NCI-H2196 treated with DMSO at 0.1 percent for 48 hours (cell line): Measurements from ENCODE around the gene ARHGAP10.
"Not testable (repeated sequence)": the region's sequence is repeated elsewhere in the genome, so short reads cannot be mapped to it uniquely, and the experiment has no call there.

Source experiments
- DNase-seq: peaks from one replicate; lab custom pipeline; 2025; ENCODE audit not compliant: unreplicated experiment; lab: John Stamatoyannopoulos, UW

The ARHGAP10 gene

GRCh38 chr4:147791865-147792264 is 60.0 kb downstream of the ARHGAP10 start:
- DNase-seq, result no peak

- no peak for DNase-seq
Observed at GRCh38 chr4:147793569-147794313, 61.9 kb downstream of the ARHGAP10 start.

- no peak for DNase-seq
Observed at GRCh38 chr4:147794314-147794680, 62.4 kb downstream of the ARHGAP10 start.

- no peak for DNase-seq
Observed at GRCh38 chr4:147794787-147795413, 63.0 kb downstream of the ARHGAP10 start.

GRCh38 chr4:147799057-147799456 is 67.2 kb downstream of the ARHGAP10 start:
- not testable (repeated sequence) for DNase-seq

- DNase-seq, result no peak
Observed at GRCh38 chr4:147799986-147800555, 68.2 kb downstream of the ARHGAP10 start.

GRCh38 chr4:147801820-147802219 is 69.9 kb downstream of the ARHGAP10 start:
- DNase-seq, result no peak

- no peak for DNase-seq
Observed at GRCh38 chr4:147802346-147802745, 70.5 kb downstream of the ARHGAP10 start.

GRCh38 chr4:147805946-147806345 is 74.1 kb downstream of the ARHGAP10 start:
- DNase-seq, result no peak

GRCh38 chr4:147808447-147808846 is 76.6 kb downstream of the ARHGAP10 start:
- DNase-seq, result no peak

- no peak for DNase-seq
Observed at GRCh38 chr4:147809211-147809610, 77.3 kb downstream of the ARHGAP10 start.

GRCh38 chr4:147811878-147812277 is 80.0 kb downstream of the ARHGAP10 start:
- DNase-seq, result no peak

GRCh38 chr4:147813109-147813773 is 81.4 kb downstream of the ARHGAP10 start:
- no peak for DNase-seq

- no peak for DNase-seq
Observed at GRCh38 chr4:147813973-147814372, 82.1 kb downstream of the ARHGAP10 start.

GRCh38 chr4:147814376-147814775 is 82.5 kb downstream of the ARHGAP10 start:
- no peak for DNase-seq

- no peak for DNase-seq
Observed at GRCh38 chr4:147815741-147816140, 83.9 kb downstream of the ARHGAP10 start.

- no peak for DNase-seq
Observed at GRCh38 chr4:147816382-147817254, 84.7 kb downstream of the ARHGAP10 start.

GRCh38 chr4:147820975-147821374 is 89.1 kb downstream of the ARHGAP10 start:
- no peak for DNase-seq

- no peak for DNase-seq
Observed at GRCh38 chr4:147821555-147821954, 89.7 kb downstream of the ARHGAP10 start.

- DNase-seq, result no peak
Observed at GRCh38 chr4:147822128-147822527, 90.2 kb downstream of the ARHGAP10 start.

GRCh38 chr4:147823130-147823529 is 91.2 kb downstream of the ARHGAP10 start:
- DNase-seq, result no peak
